ENCODE data around the gene ASPDH. TPM values are rescaled to one million over a fixed set of nuclear protein-coding genes. Genes with fewer than 3 reads are reported as not detected.

Gene ASPDH
- total and polyA plus RNA-seq, 2 donors (not counting 3 experiments of a cell fraction or from before 2014, with no cell fraction given) = not detected

- FAIRE-seq = no peak
These were observed 48.6 kb upstream of the ASPDH start for GRCh38 chr19:50562329-50562728.

GRCh38 chr19:50559636-50560035 lies 45.9 kb upstream of the ASPDH start:
- no peak overlapping the region for H3K9ac ChIP-seq (replicated peaks; ENCODE audit: extremely low read depth, insufficient read depth, low read length)
- POLR2A ChIA-PET = no interaction called here
- no peaks in the 10 kb centered on the region for H3K79me2 ChIP-seq (ENCODE audit: control insufficient read depth, insufficient read depth, low read length)
- H3K27me3 ChIP-seq (ENCODE audit: control insufficient read depth in 2 of 2, insufficient read depth in 2 of 2, low read length in 2 of 2) = peaks cover 4 to 11% of the 10 kb centered on the region in 2 experiments
- TF ChIP-seq MAX (IDR thresholded peaks at IDR 0.05; ENCODE audit: insufficient read depth, insufficient read length) (no peak), GATA2 (IDR thresholded peaks at IDR 0.05; ENCODE audit: insufficient read depth, insufficient read length, low read depth, low read length) (no peak), FOS (IDR thresholded peaks at IDR 0.05; ENCODE audit: borderline replicate concordance, insufficient read depth, low read length) (no peak), MYC (IDR thresholded peaks at IDR 0.05; ENCODE audit: low read depth, low read length) (no peak), POLR2AphosphoS5 (IDR thresholded peaks at IDR 0.05; ENCODE audit: insufficient read depth, low read depth, low read length) (no peak), POLR2A (IDR thresholded peaks at IDR 0.05; ENCODE audit: low read depth, low read length) (no peak), EZH2 (IDR thresholded peaks at IDR 0.05; ENCODE audit: borderline replicate concordance, low read depth, low read length, severe bottlenecking) (no peak)
- no peak overlapping the region for H3K4me2 ChIP-seq (ENCODE audit: insufficient read depth, low read length)
- no TSS peak for BruUV-seq (replicated peaks)
- H3K36me3 ChIP-seq (ENCODE audit: control insufficient read depth in 2 of 2, extremely low read depth in 1 of 2, insufficient read depth in 2 of 2, low read length in 2 of 2) = no peaks in the 10 kb centered on the region
- no peak for FAIRE-seq
- no peak overlapping the region for H2AFZ ChIP-seq (ENCODE audit: low read depth, low read length)
- intact Hi-C loops (cut with micrococcal nuclease) (no loop called here), dilution Hi-C loops (cut with MboI; ENCODE audit: extremely low pct_ligation_motif_present, low sequenced_read_pairs) (no loop called here)
- peaks cover 3% of the 10 kb centered on the region for H3K4me1 ChIP-seq (ENCODE audit: control insufficient read depth, extremely low read depth, insufficient read depth, low read length)
- H3K9me1 ChIP-seq (replicated peaks; ENCODE audit: control insufficient read depth, extremely low read depth, insufficient read depth, low read length) = no peaks in the 10 kb centered on the region
- no peak for DNase-seq (ENCODE audit: low read depth, low spot score)
- no peaks in the 10 kb centered on the region for H4K20me1 ChIP-seq (replicated peaks; ENCODE audit: control insufficient read depth, extremely low read depth, insufficient read depth, low read length)
- no peaks in the 10 kb centered on the region for H3K9me3 ChIP-seq (replicated peaks; ENCODE audit: control insufficient read depth, insufficient read depth, low read length)
- no peak overlapping the region for H3K27ac ChIP-seq (ENCODE audit: insufficient read depth, low read depth, low read length)
- no peak overlapping the region for H3K4me3 ChIP-seq (replicated peaks in 1 of 3; ENCODE audit: insufficient read depth in 1 of 3, low read depth in 1 of 3, low read length in 3 of 3)
- CTCF ChIA-PET = interaction anchor here (1.1 to 7.3 kb wide), 3 partner anchors 19 to 203 kb away, joined by 4 to 136 read pairs (median 5); no protein-coding TSS in a partner anchor

More at GRCh38 chr19:50562329-50562728, 48.6 kb upstream of the ASPDH start:
- CTCF ChIA-PET = no interaction called here
- no TSS peak for BruUV-seq (replicated peaks)
- Histone ChIP-seq H3K9me3 (replicated peaks; ENCODE audit: control insufficient read depth, insufficient read depth, low read length) (no peaks in the 10 kb centered on the region), H4K20me1 (replicated peaks; ENCODE audit: control insufficient read depth, extremely low read depth, insufficient read depth, low read length) (no peaks in the 10 kb centered on the region), H3K79me2 (ENCODE audit: control insufficient read depth, insufficient read depth, low read length) (no peaks in the 10 kb centered on the region), H3K27me3 (ENCODE audit: control insufficient read depth in 2 of 2, insufficient read depth in 2 of 2, low read length in 2 of 2) (peaks cover 14 to 25% of the 10 kb centered on the region in 2 experiments), H2AFZ (ENCODE audit: low read depth, low read length) (no peak overlapping the region), H3K9ac (replicated peaks; ENCODE audit: extremely low read depth, insufficient read depth, low read length) (no peak overlapping the region), H3K4me1 (ENCODE audit: control insufficient read depth, extremely low read depth, insufficient read depth, low read length) (no peaks in the 10 kb centered on the region), H3K4me3 (replicated peaks in 1 of 3; ENCODE audit: insufficient read depth in 1 of 3, low read depth in 1 of 3, low read length in 3 of 3) (no peak overlapping the region), H3K9me1 (replicated peaks; ENCODE audit: control insufficient read depth, extremely low read depth, insufficient read depth, low read length) (no peaks in the 10 kb centered on the region), H3K36me3 (ENCODE audit: control insufficient read depth in 2 of 2, extremely low read depth in 1 of 2, insufficient read depth in 2 of 2, low read length in 2 of 2) (no peaks in the 10 kb centered on the region), H3K27ac (ENCODE audit: insufficient read depth, low read depth, low read length) (no peak overlapping the region), H3K4me2 (ENCODE audit: insufficient read depth, low read length) (no peak overlapping the region)
- TF ChIP-seq POLR2AphosphoS5 (IDR thresholded peaks at IDR 0.05; ENCODE audit: insufficient read depth, low read depth, low read length) = no peak
- no peak for TF ChIP-seq JUN (IDR thresholded peaks at IDR 0.05; ENCODE audit: borderline replicate concordance, insufficient read depth, insufficient read length, low read depth)
- dilution Hi-C loops (cut with MboI; ENCODE audit: extremely low pct_ligation_motif_present, low sequenced_read_pairs) = no loop called here
- intact Hi-C loops (cut with micrococcal nuclease) = loop anchor here (1.0 kb wide), 1 partner anchor 25 kb away; no protein-coding TSS in a partner anchor
- POLR2A ChIA-PET = no interaction called here
- no peak for DNase-seq (ENCODE audit: low read depth, low spot score)

All from endothelial cell of umbilical vein (primary cell).